ENCODE measurements around the gene METTL9. TPM values are rescaled to one million over a fixed set of nuclear protein-coding genes. Genes with fewer than 3 reads are reported as not detected.

The METTL9 gene
- total and polyA plus RNA-seq, 2 of the 13 experiments (the other 11 are each of a cell fraction or from before 2014, with no cell fraction given), result 123 to 204 TPM

DNA sequence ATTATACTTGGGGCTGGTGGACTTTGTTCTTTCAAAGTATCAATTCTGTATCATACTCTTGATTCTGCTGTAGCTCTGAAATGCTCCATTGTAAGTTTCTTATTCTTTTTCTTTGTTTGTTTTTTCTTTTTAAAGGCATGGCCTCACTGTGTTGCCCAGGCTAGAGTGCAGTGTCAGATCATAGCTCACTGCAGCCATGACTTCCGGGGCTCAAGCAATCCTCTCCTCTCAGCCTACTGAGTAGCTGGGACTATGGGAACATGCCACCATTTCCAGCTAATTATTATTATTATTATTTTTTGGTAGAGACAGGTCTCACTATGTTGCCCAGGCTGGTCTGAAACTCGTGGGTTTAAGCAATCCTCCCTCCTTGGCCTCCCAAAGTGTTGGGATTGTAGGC lies 38.9 kb upstream of the METTL9 start (continued):
- TF ChIP-seq ZNF816 (CRISPR knock-in tag; IDR thresholded peaks at IDR 0.05; ENCODE audit: borderline replicate concordance) (no peak), PAWR (CRISPR knock-in tag; IDR thresholded peaks at IDR 0.05; ENCODE audit: borderline replicate concordance) (no peak), ELF1 (CRISPR knock-in tag; IDR thresholded peaks at IDR 0.05) (0 out of 2 replicates have a peak, but pooled peaks have one; percentile 18), GPN1 (CRISPR knock-in tag; IDR thresholded peaks at IDR 0.05; ENCODE audit: borderline replicate concordance) (no peak), ZMYM3 (CRISPR knock-in tag; IDR thresholded peaks at IDR 0.05) (no peak), THAP7 (CRISPR knock-in tag; IDR thresholded peaks at IDR 0.05) (0 out of 2 replicates have a peak, but pooled peaks have one; percentile 11), U2AF1 (optimal IDR thresholded peaks at IDR 0.05; ENCODE audit: low read depth, low read length) (no peak)
- TF ChIP-seq, protein P1, sequence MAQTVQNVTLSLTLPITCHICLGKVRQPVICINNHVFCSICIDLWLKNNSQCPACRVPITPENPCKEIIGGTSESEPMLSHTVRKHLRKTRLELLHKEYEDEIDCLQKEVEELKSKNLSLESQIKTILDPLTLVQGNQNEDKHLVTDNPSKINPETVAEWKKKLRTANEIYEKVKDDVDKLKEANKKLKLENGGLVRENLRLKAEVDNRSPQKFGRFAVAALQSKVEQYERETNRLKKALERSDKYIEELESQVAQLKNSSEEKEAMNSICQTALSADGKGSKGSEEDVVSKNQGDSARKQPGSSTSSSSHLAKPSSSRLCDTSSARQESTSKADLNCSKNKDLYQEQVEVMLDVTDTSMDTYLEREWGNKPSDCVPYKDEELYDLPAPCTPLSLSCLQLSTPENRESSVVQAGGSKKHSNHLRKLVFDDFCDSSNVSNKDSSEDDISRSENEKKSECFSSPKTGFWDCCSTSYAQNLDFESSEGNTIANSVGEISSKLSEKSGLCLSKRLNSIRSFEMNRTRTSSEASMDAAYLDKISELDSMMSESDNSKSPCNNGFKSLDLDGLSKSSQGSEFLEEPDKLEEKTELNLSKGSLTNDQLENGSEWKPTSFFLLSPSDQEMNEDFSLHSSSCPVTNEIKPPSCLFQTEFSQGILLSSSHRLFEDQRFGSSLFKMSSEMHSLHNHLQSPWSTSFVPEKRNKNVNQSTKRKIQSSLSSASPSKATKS (CRISPR knock-in tag; IDR thresholded peaks at IDR 0.05), result no peak

- Histone ChIP-seq H3K4me2 (ENCODE audit: low read depth, low read length) (no peak overlapping the region), H3K27ac (ENCODE audit: extremely low read length, insufficient read depth, low read length) (no peak overlapping the region), H4K20me1 (ENCODE audit: insufficient read depth, low read length) (no peaks in the 10 kb centered on the region), H3K36me3 (replicated peaks in 1 of 2; ENCODE audit: control insufficient read depth in 1 of 2, insufficient read depth in 2 of 2, low read length in 2 of 2) (no peaks in the 10 kb centered on the region), H3K9me3 (ENCODE audit: low read length) (no peaks in the 10 kb centered on the region), H3K4me1 (ENCODE audit: insufficient read depth, low read length) (peaks cover 12% of the 10 kb centered on the region), H2AFZ (ENCODE audit: low read length) (no peak overlapping the region), H3K79me2 (ENCODE audit: insufficient read depth, low read length) (no peaks in the 10 kb centered on the region), H3K9ac (ENCODE audit: insufficient read depth, low read depth, low read length) (no peak overlapping the region), H3K4me3 (replicated peaks in 1 of 3; ENCODE audit: insufficient read depth in 1 of 3, low read depth in 2 of 3, low read length in 3 of 3) (no peak overlapping the region), H3K27me3 (ENCODE audit: control insufficient read depth in 1 of 2, insufficient read depth in 2 of 2, low read length in 2 of 2) (peaks cover 7 to 73% of the 10 kb centered on the region in 2 experiments; a peak in 4 of 5 replicates)
- 32% methylated on average over 2 of the region's 2 CpGs for WGBS (ENCODE audit: low lambda C conversion rate)
- DNase-seq (ENCODE audit: low spot score) (no peak), FAIRE-seq (no peak), ATAC-seq (no peak)
- no TSS peak for BruUV-seq (replicated peaks)
- intact Hi-C loops (cut with micrococcal nuclease; ENCODE audit: unreplicated experiment) (no loop called here), in situ Hi-C loops (cut with HindIII; ENCODE audit: extremely low pct_ligation_motif_present, low pct_unique_long_range_greater_than_20kb) (loop anchor here (25.0 kb wide), 2 partner anchors 251 to 774 kb away; no protein-coding TSS in a partner anchor)
- CTCF ChIA-PET (ENCODE audit: low intra/inter-chr PET ratio, low total read pairs), result no interaction called here
- POLR2A ChIA-PET, result no interaction called here
- TF ChIP-seq ZFX (CRISPR knock-in tag; IDR thresholded peaks at IDR 0.05; ENCODE audit: low read depth), result no peak
- TF ChIP-seq CBFB (CRISPR knock-in tag; IDR thresholded peaks at IDR 0.05), result no peak
- TF ChIP-seq ZNF83 (CRISPR knock-in tag; IDR thresholded peaks at IDR 0.05; ENCODE audit: borderline replicate concordance), result no peak
- TF ChIP-seq CHCHD3 (CRISPR knock-in tag; IDR thresholded peaks at IDR 0.05), result no peak
- no peak for TF ChIP-seq ZNF781 (CRISPR knock-in tag; IDR thresholded peaks at IDR 0.05; ENCODE audit: borderline replicate concordance, not compliant biosample characterization)
- TF ChIP-seq ZNF484 (CRISPR knock-in tag; IDR thresholded peaks at IDR 0.05; ENCODE audit: borderline replicate concordance, low read depth), result no peak
- no peak for TF ChIP-seq NR3C1 (CRISPR knock-in tag; IDR thresholded peaks at IDR 0.05)
- TF ChIP-seq, protein P2, sequence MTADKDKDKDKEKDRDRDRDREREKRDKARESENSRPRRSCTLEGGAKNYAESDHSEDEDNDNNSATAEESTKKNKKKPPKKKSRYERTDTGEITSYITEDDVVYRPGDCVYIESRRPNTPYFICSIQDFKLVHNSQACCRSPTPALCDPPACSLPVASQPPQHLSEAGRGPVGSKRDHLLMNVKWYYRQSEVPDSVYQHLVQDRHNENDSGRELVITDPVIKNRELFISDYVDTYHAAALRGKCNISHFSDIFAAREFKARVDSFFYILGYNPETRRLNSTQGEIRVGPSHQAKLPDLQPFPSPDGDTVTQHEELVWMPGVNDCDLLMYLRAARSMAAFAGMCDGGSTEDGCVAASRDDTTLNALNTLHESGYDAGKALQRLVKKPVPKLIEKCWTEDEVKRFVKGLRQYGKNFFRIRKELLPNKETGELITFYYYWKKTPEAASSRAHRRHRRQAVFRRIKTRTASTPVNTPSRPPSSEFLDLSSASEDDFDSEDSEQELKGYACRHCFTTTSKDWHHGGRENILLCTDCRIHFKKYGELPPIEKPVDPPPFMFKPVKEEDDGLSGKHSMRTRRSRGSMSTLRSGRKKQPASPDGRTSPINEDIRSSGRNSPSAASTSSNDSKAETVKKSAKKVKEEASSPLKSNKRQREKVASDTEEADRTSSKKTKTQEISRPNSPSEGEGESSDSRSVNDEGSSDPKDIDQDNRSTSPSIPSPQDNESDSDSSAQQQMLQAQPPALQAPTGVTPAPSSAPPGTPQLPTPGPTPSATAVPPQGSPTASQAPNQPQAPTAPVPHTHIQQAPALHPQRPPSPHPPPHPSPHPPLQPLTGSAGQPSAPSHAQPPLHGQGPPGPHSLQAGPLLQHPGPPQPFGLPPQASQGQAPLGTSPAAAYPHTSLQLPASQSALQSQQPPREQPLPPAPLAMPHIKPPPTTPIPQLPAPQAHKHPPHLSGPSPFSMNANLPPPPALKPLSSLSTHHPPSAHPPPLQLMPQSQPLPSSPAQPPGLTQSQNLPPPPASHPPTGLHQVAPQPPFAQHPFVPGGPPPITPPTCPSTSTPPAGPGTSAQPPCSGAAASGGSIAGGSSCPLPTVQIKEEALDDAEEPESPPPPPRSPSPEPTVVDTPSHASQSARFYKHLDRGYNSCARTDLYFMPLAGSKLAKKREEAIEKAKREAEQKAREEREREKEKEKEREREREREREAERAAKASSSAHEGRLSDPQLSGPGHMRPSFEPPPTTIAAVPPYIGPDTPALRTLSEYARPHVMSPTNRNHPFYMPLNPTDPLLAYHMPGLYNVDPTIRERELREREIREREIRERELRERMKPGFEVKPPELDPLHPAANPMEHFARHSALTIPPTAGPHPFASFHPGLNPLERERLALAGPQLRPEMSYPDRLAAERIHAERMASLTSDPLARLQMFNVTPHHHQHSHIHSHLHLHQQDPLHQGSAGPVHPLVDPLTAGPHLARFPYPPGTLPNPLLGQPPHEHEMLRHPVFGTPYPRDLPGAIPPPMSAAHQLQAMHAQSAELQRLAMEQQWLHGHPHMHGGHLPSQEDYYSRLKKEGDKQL (CRISPR knock-in tag; IDR thresholded peaks at IDR 0.05; ENCODE audit: low read depth), result no peak
These were observed 35.7 kb upstream of the METTL9 start for GRCh38 chr16:21563676-21564075.

Measured in HepG2 (cell line).